Activated CD4-positive, alpha-beta T cell treated with anti-CD3 and anti-CD28 coated beads, Interleukin-2, Interleukin-6, amounts not matched to agents 100 ng/mL and 50 ng/mL, durations not matched to agents 16 hours and 8 hours (primary cell): Measurements from ENCODE around the gene ARID1B.

Experiments
- DNase-seq: peaks from one replicate; pipeline ENCODE4 v3.0.0-alpha.2; 2020

ARID1B gene

GRCh38 chr6:156794546-156795354 lies 17.6 kb downstream of the ARID1B start:
- peak; percentile 14 for DNase-seq

GRCh38 chr6:156795825-156796224 lies 18.6 kb downstream of the ARID1B start:
- no peak for DNase-seq

- DNase-seq, result no peak
These were observed 19.4 kb downstream of the ARID1B start for GRCh38 chr6:156796627-156797026.

- no peak for DNase-seq
These were observed 20.9 kb downstream of the ARID1B start for GRCh38 chr6:156797901-156798735.

- DNase-seq, result no peak
These were observed 24.5 kb downstream of the ARID1B start for GRCh38 chr6:156801712-156802111.

- DNase-seq, result no peak
These were observed 26.2 kb downstream of the ARID1B start for GRCh38 chr6:156803353-156803752.

GRCh38 chr6:156804402-156804801 lies 27.2 kb downstream of the ARID1B start:
- peak; percentile 11 for DNase-seq

GRCh38 chr6:156806155-156806554 lies 29.0 kb downstream of the ARID1B start:
- no peak for DNase-seq

- no peak for DNase-seq
These were observed 29.9 kb downstream of the ARID1B start for GRCh38 chr6:156807028-156807427.

- DNase-seq, result no peak
These were observed 30.6 kb downstream of the ARID1B start for GRCh38 chr6:156807795-156808194.

- no peak for DNase-seq
These were observed 31.1 kb downstream of the ARID1B start for GRCh38 chr6:156808287-156808686.

- no peak for DNase-seq
These were observed 31.9 kb downstream of the ARID1B start for GRCh38 chr6:156809034-156809433.

- DNase-seq, result no peak
These were observed 32.4 kb downstream of the ARID1B start for GRCh38 chr6:156809446-156810178.

- no peak for DNase-seq
These were observed 36.9 kb downstream of the ARID1B start for GRCh38 chr6:156814036-156814581.

- DNase-seq, result no peak
These were observed 39.3 kb downstream of the ARID1B start for GRCh38 chr6:156816505-156816904.

GRCh38 chr6:156820089-156820798 lies 43.1 kb downstream of the ARID1B start:
- no peak for DNase-seq

- DNase-seq, result no peak
These were observed 44.5 kb downstream of the ARID1B start for GRCh38 chr6:156821707-156822106.

GRCh38 chr6:156822747-156823206 lies 45.6 kb downstream of the ARID1B start:
- no peak for DNase-seq

GRCh38 chr6:156824142-156824541 lies 47.0 kb downstream of the ARID1B start:
- DNase-seq, result no peak

GRCh38 chr6:156825475-156825874 lies 48.3 kb downstream of the ARID1B start:
- DNase-seq, result no peak

GRCh38 chr6:156826290-156826955 lies 49.2 kb downstream of the ARID1B start:
- DNase-seq, result no peak

GRCh38 chr6:156827382-156827781 lies 50.2 kb downstream of the ARID1B start:
- no peak for DNase-seq
